LNCaP clone FGC (cell line): ENCODE results near the gene SLC22A4.

ENCODE experiments used
- DNase-seq: peaks from one replicate; pipeline ENCODE4 v3.0.0-alpha.2; 2011; ENCODE audit warnings: low read depth
- H3K4me3 ChIP-seq: 2 replicates; pipeline ENCODE4 v1.5.1; 2011; ENCODE audit warnings: mild to moderate bottlenecking, low read depth, low read length, control low read depth
- CTCF ChIP-seq: IDR thresholded peaks from 2 replicates; pipeline ENCODE4 v1.5.1; 2012; ENCODE audit warnings: mild to moderate bottlenecking; ENCODE audit not compliant: control insufficient read depth, insufficient read depth; ENCODE audit errors: extremely low read depth

SLC22A4 gene

GRCh38 chr5:132377738-132378137, 83.5 kb downstream of the SLC22A4 start:
- no peak for TF ChIP-seq CTCF
- DNase-seq = no peak
- H3K4me3 ChIP-seq = no peak overlapping the region

- no peak overlapping the region for H3K4me3 ChIP-seq
- no peak for DNase-seq
- no peak for TF ChIP-seq CTCF
Measured at GRCh38 chr5:132378580-132378979, 84.4 kb downstream of the SLC22A4 start.

GRCh38 chr5:132380047-132380446, 85.9 kb downstream of the SLC22A4 start:
- DNase-seq = no peak
- no peak overlapping the region for H3K4me3 ChIP-seq
- no peak for TF ChIP-seq CTCF

- TF ChIP-seq CTCF = no peak
- DNase-seq = no peak
Measured at GRCh38 chr5:132380741-132381140, 86.5 kb downstream of the SLC22A4 start.

GRCh38 chr5:132381614-132382013, 87.4 kb downstream of the SLC22A4 start:
- H3K4me3 ChIP-seq = no peak overlapping the region
- TF ChIP-seq CTCF = no peak
- no peak for DNase-seq

More at GRCh38 chr5:132380741-132381140, 86.5 kb downstream of the SLC22A4 start:
- no peak overlapping the region for H3K4me3 ChIP-seq

GRCh38 chr5:132383261-132383660, 89.1 kb downstream of the SLC22A4 start:
- peak; percentile 81 for DNase-seq
- no peak for TF ChIP-seq CTCF
- H3K4me3 ChIP-seq = no peak overlapping the region

GRCh38 chr5:132383984-132384383, 89.8 kb downstream of the SLC22A4 start:
- H3K4me3 ChIP-seq = no peak overlapping the region
- no peak for DNase-seq
- TF ChIP-seq CTCF = no peak
